Astrocyte (in vitro differentiated cells and primary cell): ENCODE data around the gene CPLX1. TPM values are rescaled to one million over a fixed set of nuclear protein-coding genes. Genes with fewer than 3 reads are reported as not detected.

Experiments used
- DNase-seq: peaks from one replicate; pipeline ENCODE4 v3.0.0-alpha.2; 2010; ENCODE audit warnings: low read depth
- FAIRE-seq: peaks from 2 replicates; lab custom pipeline; 2011; peaks lifted over from hg19 to GRCh38; lab: Jason Lieb, UNC
- H2AFZ ChIP-seq: 2 replicates; pipeline ENCODE4 v1.6.0; 2012; ENCODE audit warnings: low read depth, low read length, inconsistent platforms
- H3K27ac ChIP-seq: 2 replicates; pipeline ENCODE4 v1.5.1; 2011; ENCODE audit warnings: low read depth, low read length, inconsistent platforms
- H3K27me3 ChIP-seq: 2 replicates; pipeline ENCODE4 v1.6.0; 2011; ENCODE audit warnings: low read length, inconsistent platforms; ENCODE audit not compliant: insufficient read depth
- H3K36me3 ChIP-seq: 2 replicates; pipeline ENCODE4 v1.5.1; 2011; ENCODE audit warnings: low read length, inconsistent platforms; ENCODE audit not compliant: insufficient read depth
- H3K4me1 ChIP-seq: 2 replicates; pipeline ENCODE4 v1.5.1; 2011; ENCODE audit warnings: low read length, inconsistent platforms; ENCODE audit not compliant: insufficient read depth
- H3K4me2 ChIP-seq: 2 replicates; pipeline ENCODE4 v1.6.0; 2012; ENCODE audit warnings: low read length, inconsistent platforms
- H3K4me3 ChIP-seq: 2 replicates; pipeline ENCODE4 v1.5.1; 2011; ENCODE audit warnings: low read depth, mild to moderate bottlenecking, low read length, inconsistent platforms; ENCODE audit not compliant: insufficient read depth
- H3K79me2 ChIP-seq: 2 replicates; pipeline ENCODE4 v1.6.0; 2012; ENCODE audit warnings: mild to moderate bottlenecking, low read length, inconsistent platforms; ENCODE audit not compliant: insufficient read depth
- H3K9ac ChIP-seq: 2 replicates; pipeline ENCODE4 v1.6.0; 2012; ENCODE audit warnings: mild to moderate bottlenecking, low read length, inconsistent platforms
- H3K9me3 ChIP-seq: 2 replicates; pipeline ENCODE4 v1.5.1; 2012; ENCODE audit warnings: low read depth, mild to moderate bottlenecking, low read length, inconsistent platforms; ENCODE audit not compliant: insufficient read depth
- H4K20me1 ChIP-seq: 2 replicates; pipeline ENCODE4 v1.6.0; 2012; ENCODE audit warnings: low read length, inconsistent platforms; ENCODE audit not compliant: insufficient read depth
- H3K27ac Mint-ChIP-seq: one replicate; pipeline ENCODE4 v1.8.0; 2021; ENCODE audit warnings: mild to moderate bottlenecking, mixed read lengths; ENCODE audit not compliant: unreplicated experiment
- H3K27me3 Mint-ChIP-seq: one replicate; pipeline ENCODE4 v1.8.0; 2021; ENCODE audit warnings: low read depth, mixed read lengths; ENCODE audit not compliant: unreplicated experiment
- H3K36me3 Mint-ChIP-seq: one replicate; pipeline ENCODE4 v1.8.0; 2021; ENCODE audit warnings: low read depth, mixed read lengths; ENCODE audit not compliant: unreplicated experiment
- H3K4me1 Mint-ChIP-seq: one replicate; pipeline ENCODE4 v1.8.0; 2021; ENCODE audit warnings: low read depth, mixed read lengths; ENCODE audit not compliant: unreplicated experiment
- H3K4me3 Mint-ChIP-seq: one replicate; pipeline ENCODE4 v1.8.0; 2021; ENCODE audit warnings: mild to moderate bottlenecking, moderate library complexity, mixed read lengths; ENCODE audit not compliant: unreplicated experiment
- H3K9me3 Mint-ChIP-seq: one replicate; pipeline ENCODE4 v1.8.0; 2021; ENCODE audit warnings: mild to moderate bottlenecking, mixed read lengths; ENCODE audit not compliant: unreplicated experiment
- CTCF ChIP-seq: IDR thresholded peaks from 2 replicates; pipeline ENCODE4 v1.5.1; 2011; ENCODE audit warnings: low read depth, mild to moderate bottlenecking, inconsistent platforms, low read length, moderate library complexity; ENCODE audit not compliant: insufficient read depth
- EZH2 ChIP-seq: IDR thresholded peaks from 2 replicates; pipeline ENCODE4 v1.6.1; 2012; ENCODE audit warnings: mild to moderate bottlenecking, low read length, inconsistent platforms; ENCODE audit not compliant: insufficient read depth
- total RNA-seq: library from RNA; stranded (reverse); gene quantifications from 2 replicates; pipeline ENCODE4 v1.2.1, GENCODE V29; 2021

CPLX1 gene
- total RNA-seq, 1 donor from 2014 or later = 1.9 TPM

GRCh38 chr4:747546-748170 is 78.3 kb downstream of the CPLX1 start:
- H3K36me3 ChIP-seq = peaks cover 8% of the 10 kb centered on the region
- Mint-ChIP-seq H3K27me3 (no peaks in the 10 kb centered on the region), H3K4me1 (peaks cover 4% of the 10 kb centered on the region), H3K27ac (no peak overlapping the region), H3K4me3 (no peak overlapping the region), H3K36me3 (peaks cover 19% of the 10 kb centered on the region), H3K9me3 (no peaks in the 10 kb centered on the region)
- H2AFZ ChIP-seq = no peak overlapping the region
- H3K4me2 ChIP-seq = no peak overlapping the region
- TF ChIP-seq CTCF (no peak), EZH2 (no peak)
- H3K9ac ChIP-seq = no peak overlapping the region
- FAIRE-seq (no peak), DNase-seq (no peak)
- no peak overlapping the region for H3K27ac ChIP-seq
- no peaks in the 10 kb centered on the region for H3K27me3 ChIP-seq
- no peaks in the 10 kb centered on the region for H3K9me3 ChIP-seq
- peaks cover 65% of the 10 kb centered on the region for H4K20me1 ChIP-seq
- H3K4me1 ChIP-seq = peaks cover 40% of the 10 kb centered on the region
- H3K4me3 ChIP-seq = no peak overlapping the region
- peaks cover 31% of the 10 kb centered on the region for H3K79me2 ChIP-seq

- Histone ChIP-seq H3K79me2 (peaks cover 14% of the 10 kb centered on the region), H4K20me1 (peaks cover 56% of the 10 kb centered on the region), H3K9me3 (no peaks in the 10 kb centered on the region), H3K27ac (no peak overlapping the region), H2AFZ (no peak overlapping the region), H3K4me1 (peaks cover 12% of the 10 kb centered on the region), H3K36me3 (peaks cover 10% of the 10 kb centered on the region), H3K4me2 (no peak overlapping the region), H3K9ac (no peak overlapping the region), H3K27me3 (no peaks in the 10 kb centered on the region), H3K4me3 (no peak overlapping the region)
- DNase-seq (no peak), FAIRE-seq (no peak)
- Mint-ChIP-seq H3K4me1 (no peaks in the 10 kb centered on the region), H3K36me3 (peaks cover 8% of the 10 kb centered on the region), H3K27ac (no peak overlapping the region), H3K27me3 (no peaks in the 10 kb centered on the region), H3K4me3 (no peak overlapping the region), H3K9me3 (no peaks in the 10 kb centered on the region)
- TF ChIP-seq CTCF (no peak), EZH2 (no peak)
Observed at GRCh38 chr4:744212-744841, 81.6 kb downstream of the CPLX1 start.
